NCI-H524 (cell line): ENCODE results near the gene ABCG1.
"Not testable (repeated sequence)": the region's sequence is repeated elsewhere in the genome, so short reads cannot be mapped to it uniquely, and the experiment has no call there.

ENCODE experiments used
- DNase-seq, 2 experiments: peaks; one replicate each; lab custom pipeline; 2025; lab: John Stamatoyannopoulos, UW

The ABCG1 gene

DNA sequence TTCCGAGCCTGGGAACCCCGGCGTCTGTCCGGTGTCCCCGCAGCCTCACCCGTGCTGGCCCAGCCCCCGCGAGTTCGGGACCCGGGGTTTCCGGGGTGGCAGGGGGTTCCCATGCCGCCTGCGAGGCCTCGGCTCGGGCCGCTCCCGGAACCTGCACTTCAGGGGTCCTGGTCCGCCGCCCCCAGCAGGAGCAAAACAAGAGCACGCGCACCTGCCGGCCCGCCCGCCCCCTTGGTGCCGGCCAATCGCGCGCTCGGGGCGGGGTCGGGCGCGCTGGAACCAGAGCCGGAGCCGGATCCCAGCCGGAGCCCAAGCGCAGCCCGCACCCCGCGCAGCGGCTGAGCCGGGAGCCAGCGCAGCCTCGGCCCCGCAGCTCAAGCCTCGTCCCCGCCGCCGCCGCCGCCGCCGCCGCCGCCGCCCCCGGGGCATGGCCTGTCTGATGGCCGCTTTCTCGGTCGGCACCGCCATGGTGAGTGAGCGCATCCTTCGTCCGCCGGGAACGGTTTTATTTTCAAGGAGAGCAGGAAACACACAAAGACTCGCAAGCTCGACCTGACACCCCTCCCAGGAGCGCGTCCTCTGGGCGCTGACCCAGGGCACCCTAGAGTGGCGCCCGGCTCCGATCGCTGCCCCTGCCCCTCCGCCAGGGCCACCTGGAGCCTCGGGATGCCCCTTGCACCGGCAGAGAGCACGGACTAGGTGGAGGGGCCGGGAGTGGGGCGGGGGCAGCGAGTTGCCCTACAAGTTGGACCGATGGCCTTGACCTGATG, at the start of gene ABCG1:
TSS of gene ABCG1 (plus strand) at position 305 of the 770 bp plus-strand sequence. CDS start at position 428, 123 bp downstream.
- peak in 1 of 2 experiments; percentile 47 for DNase-seq

DNA sequence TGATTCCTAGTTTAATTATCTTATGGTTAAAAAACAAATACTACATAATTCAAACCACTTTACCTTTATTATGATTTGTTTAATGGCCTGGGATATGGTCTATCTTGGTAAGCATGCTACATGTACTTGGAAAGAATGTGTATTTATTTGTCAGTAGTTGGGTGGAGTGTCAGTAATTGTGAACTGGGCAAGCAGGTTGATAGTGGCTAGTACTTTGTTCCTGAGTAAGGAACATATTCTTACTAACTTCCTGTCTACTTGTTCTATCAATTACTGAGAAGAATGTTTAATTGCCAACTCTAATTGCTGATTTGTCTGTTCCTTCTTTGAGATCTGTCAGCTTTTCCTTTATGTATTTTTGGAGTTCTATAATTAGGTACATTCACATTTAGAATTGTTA, 49.2 kb upstream of the ABCG1 start:
- no peak for DNase-seq

DNA sequence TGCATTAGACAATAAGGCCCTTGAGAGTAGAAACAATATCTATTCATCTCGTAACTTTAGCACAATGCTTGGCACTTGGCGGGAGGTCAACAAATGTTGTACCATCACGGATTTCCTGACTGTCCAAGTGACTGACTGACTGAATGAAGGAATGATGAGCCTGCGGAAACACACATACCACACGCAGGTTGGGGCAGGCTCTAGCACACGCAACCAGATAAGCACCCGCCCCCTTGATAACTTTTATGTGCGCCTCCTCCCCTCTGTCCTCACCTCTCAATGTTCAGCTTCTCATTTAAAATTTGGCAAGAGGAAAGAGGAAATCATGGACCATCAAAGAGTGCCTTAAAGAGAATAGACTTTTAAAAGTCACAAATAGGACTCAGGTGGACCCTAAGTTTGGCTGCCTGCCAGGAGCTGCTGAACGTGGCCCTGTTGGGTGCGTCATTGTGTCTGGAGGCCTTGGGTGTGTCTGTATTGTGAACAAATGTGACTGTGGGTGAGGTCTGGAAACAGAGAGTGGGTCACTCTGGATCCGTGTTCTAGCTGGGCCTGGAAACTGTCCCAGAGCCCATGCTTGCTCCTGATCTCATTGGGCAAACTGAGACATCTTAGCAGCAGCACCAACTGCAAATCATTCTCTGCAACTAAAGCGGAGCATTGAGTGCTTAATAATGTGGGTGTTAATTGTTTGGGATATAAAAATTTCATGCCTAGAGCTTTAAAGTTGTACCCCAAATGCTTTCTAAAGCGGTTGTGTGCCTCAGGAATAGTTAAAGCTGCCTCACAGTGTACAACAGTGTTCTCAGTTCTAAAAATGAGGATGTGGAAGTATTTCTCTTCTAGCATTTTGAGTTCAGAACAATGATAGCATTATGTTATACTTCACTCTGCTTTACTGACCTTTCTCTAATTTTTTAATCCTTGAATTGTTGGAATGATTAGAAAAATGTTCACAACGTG, 47.6 kb upstream of the ABCG1 start:
- no peak for DNase-seq

DNA sequence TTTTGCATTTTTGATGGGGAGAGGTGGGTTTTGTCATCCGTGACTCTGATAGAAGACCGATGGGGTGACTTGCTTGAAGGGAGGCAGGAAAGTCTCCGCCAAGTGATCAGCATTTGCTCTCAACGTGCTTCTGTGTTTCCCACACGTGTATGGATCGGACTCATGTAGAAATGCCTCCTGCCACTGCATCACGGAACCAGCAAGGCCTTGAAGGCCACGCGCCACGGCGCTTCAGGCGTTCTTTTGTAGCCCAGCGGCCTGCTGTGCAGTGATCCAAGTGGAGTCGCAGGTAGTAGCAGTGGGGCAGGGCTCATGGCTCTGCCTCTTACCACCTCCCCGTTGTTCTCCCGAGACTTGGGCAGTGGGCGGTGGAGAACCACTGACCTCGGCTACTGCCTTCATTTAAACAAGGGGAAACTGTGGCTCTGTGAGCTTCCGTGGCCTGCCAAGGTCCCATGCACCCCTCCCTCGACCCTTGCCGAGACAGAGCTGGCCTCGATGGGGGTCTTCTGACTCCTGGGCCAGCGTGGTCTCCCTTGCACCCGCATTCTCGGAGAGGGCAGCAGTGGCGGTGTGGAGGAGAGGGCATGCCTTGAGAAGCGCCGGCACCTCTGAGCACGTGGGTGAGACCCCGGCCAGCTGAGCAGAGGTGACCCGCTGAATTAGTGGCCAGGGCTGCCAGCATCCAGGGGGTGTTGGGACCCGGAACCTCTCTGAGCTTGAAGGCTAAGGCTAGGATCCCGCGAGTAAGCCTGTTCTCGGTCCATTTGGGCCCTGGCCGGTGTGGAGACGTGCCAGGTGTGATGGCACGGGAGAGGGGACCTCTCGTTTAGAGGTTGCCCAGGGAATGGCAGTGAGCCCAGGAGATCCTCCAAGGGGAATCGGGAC, 46.1 kb upstream of the ABCG1 start:
- DNase-seq = no peak

DNA sequence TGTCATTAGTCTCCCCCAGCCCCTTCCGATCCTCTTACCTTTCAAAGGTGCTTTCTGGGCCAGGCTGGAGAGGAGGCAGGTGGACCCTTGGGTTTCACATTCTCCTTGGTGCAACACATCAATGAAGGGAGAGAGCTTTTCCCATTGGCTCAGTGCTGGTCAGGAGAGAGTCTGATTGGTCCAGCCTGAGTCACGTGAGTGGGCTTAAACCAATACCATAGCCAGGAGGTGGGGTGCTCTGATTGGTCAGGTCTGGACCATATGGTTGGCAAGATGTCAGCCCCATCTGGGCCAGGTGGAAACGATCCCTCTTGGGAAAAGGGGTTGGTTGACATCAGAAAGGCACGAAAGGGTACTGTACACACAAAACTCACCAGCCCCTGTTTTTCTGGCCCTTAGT, 44.8 kb upstream of the ABCG1 start:
- peak; percentile 69 to 84 for DNase-seq

DNA sequence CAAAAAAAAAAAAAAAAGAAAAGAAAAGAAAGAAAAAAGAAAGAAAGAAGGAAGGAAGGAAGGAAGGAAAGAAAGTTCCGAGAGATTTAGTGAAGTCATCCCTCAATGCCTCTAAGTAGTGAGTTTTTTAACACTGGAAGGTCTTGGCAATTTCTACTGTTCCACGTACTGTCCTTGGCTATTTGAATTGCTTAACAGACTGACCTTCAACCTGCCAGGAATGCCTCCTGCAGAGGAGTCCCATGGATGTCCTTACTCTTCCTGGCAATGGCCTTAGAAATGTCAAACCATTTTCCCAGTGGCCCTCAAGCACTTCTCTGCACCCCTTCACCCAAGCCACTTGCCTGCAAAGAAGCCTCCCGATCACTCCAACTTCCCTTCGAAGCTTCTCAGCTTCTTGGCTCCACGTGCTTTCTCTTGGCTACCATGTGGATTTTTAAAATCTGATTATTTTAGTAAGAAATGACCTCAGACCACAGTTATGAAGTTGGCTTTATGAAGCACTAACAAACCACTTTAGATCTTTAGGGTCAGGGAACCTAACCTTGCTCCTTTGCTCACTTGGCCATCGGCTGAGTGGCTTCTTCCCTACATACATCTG, 43.7 kb upstream of the ABCG1 start:
- DNase-seq = no peak

DNA sequence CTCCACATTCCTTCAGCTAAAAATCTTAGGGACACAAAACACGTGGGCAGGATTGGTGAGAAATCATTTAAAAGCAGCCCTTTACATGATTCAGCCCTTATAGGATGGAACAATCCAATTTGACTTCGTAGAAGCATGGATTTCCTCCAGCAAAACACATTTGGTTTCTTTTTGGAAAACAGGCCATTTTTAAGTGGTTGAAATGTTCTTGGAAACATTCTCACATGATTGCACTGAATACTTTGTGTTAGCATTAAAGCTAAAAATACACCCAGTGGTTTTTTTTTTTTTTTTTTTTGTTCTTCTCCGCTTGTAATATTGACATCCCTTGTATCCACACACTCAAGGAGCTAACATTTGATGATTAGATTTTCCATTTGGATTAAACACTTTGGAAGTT, 42.1 kb upstream of the ABCG1 start:
- no peak for DNase-seq

DNA sequence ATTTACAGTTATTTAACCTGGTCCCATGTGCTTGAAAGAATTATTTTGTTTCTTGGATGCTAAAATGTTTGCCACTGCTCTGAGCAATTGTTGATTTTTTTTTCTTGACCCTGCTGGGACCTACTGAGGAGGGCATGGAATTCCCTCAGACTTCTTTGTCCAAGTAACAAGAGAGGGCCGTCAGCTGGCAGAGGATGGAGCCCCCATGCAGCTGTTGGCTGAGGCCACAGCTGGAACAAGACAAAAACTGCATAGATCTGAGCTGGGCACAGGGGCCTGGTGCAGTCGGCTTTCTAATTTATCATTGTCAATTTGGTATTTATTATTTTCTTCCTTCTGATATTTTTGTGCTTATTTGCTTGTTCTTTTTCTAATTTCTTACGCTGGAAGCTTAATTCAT, 39.6 kb upstream of the ABCG1 start:
- DNase-seq = no peak

DNA sequence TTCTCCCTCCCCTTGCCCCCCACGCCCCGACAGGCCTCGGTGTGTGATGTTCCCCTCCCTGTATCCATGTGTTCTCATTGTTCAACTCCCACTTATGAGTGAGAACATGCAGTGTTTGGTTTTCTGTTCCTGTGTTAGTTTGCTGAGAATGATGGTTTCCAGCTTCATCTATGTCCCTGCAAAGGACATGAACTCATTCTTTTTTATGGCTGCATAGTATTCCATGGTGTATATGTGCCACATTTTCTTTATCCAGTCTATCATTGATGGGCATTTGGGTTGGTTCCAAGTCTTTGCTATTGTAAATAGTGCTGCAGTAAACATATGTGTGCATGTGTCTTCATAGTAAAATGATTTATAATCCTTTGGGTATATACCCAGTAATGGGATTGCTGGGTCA, 38.9 kb upstream of the ABCG1 start:
- DNase-seq = not testable (repeated sequence)

DNA sequence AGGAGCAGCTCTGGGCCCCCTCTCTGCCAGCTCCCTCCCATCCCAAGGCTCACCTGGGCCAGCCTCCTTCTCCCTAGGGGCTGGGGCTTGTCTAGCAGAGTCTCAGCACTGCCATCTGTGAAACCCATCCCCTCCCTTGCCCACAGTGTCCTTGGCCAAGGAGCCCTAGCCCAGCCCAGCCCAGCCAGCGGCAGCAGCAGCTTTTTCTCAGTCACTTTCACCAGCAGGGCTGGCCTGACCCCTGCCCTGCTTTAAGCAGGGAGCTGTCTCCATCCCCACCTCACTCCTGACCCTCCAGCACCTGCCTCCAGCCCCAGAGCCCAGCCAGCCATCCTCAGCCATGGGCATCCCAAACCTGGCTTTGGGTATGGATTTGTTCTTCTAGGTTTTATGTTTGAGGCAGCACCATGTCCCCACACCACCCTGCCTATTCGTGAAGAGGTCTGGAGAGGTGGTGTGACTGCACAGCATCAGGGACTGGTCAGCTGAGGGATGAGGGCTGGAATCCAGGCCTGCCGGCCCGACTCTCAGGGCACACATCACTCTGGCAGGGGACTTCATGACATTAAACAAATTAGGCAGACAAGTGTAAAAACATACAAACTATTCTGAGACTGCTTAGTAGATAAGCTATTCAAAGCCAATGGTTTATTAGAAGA, 36.1 kb upstream of the ABCG1 start:
- DNase-seq = no peak

DNA sequence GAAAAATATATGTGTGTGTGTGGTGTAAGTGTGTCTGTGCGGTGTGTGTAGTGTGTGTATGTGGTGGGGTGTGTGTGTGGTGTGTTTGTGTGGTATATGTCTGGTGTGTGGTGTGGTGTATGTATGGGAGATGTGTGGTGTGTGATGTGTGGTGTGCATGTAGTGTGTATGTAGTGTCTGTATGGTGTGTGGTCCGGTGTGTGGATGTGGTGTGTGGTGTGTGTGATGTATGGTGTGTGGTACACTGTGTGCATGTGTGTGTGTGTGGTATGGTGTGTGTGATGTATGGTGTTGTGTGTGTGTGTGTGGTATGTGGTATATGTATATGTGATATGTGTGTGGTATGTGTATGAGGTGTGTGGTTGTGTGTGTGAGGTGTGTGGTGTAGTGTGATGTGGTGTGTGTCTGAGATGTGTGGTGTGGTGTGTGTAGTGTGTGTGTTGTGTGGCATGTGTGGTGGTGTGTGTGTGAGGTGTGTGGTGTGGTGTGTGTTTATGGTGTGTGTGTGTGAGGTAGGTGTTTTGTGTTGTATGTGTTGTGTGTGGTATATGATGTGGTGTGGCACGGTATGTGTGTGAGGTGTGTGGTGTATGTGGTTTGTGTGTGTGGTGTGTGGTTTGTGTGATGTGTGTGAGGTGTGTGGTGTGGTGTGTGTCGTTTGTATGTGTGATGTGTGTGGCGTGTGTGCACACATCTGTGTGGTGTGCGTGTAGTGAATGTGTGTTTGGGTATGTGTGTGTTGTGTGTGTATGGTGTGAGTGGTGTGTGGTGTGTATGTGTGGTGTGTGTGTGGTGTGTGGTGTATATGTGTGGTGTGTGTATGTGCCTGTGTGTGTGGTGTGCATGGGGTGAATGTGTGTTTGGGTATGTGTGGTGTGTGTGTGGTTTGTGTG, 35.3 kb upstream of the ABCG1 start:
- DNase-seq = no peak

DNA sequence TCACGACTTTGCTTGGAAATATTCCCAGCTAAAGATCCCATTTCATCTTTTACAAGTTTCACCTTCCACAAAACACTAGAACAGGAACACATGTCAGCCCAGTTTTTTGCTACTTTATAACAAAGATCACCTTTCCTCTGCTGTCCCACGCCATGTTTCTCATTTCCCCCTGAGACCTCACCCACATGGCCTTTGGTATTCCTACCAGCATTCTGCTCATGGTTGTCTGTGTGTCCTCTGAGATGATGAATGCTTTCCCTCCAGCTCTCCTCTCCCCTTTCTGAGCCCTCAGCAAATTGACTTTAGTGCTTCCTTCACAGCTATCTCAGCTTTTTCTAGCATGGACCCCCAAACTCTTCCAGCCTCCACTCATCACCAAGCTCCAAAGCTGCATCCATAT, 32.3 kb upstream of the ABCG1 start:
- DNase-seq = no peak

DNA sequence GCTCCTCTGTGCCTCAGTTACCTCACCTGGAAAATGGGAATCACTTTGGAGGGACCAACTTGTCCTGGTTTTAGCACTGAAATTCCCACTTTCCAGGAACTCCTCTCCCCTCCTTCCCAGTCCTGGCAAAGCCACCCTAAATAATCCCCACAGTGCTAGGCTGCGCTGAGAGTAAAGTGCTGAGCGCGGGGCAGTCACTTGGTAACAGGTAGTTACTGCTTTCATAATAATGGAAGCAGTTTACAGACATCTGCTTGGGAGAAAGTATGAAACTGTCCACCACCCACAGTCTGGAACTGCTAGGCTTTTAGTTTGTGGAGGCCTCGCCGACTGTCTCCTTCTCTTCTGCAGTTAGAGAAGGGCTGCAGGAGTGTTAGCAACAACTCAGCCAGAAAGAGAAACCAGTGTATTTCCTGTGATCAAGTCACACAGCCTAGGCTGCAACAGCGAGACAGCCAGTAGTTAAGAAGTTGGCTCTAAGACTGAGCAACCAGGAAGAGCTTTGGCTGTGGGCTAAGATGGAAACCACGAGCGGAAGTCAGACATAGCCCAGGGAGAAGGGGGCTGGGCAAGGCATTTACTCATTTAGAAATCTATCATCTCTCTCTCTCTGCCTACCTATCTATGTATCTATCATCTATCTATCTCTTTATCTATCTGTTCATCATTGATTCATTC, 30.8 kb upstream of the ABCG1 start:
- DNase-seq = no peak

DNA sequence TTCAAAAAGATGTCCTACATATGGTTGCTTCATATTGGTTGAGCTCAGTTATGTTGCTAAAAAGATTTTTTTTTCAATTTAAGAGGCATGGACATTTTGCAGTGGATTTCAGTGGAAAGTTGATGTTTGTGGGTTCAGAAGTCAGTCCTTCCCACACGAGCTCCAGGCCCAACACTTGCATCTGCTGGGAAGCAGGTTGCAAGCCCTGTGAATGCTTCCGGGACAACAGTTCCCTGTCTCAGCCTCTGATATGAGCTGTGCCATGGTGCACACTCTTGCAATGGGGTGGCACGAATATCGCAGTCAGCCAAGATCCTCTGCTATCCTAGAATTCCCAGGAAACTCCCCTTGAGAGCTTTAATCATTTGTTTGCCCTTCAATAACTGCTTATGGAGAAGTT, 30.3 kb upstream of the ABCG1 start:
- DNase-seq = no peak

DNA sequence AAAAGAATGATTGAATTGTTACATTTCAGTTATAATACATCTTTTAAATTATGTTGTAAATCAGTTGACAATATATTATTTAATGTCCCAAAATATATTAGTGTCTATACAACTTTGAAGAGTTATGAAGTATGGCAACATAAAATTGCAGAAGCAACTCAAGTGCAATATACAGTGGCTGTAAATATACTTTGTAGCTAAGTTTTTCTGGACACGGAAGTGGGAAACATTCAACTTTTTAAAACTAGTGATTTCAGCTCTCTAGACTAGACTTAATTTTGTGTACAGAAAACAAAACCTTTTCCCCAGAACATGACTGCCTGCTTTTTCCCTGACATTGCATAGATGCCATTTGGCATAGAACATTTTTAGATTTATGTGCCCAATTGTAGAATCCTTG, 29.5 kb upstream of the ABCG1 start:
- DNase-seq = no peak

DNA sequence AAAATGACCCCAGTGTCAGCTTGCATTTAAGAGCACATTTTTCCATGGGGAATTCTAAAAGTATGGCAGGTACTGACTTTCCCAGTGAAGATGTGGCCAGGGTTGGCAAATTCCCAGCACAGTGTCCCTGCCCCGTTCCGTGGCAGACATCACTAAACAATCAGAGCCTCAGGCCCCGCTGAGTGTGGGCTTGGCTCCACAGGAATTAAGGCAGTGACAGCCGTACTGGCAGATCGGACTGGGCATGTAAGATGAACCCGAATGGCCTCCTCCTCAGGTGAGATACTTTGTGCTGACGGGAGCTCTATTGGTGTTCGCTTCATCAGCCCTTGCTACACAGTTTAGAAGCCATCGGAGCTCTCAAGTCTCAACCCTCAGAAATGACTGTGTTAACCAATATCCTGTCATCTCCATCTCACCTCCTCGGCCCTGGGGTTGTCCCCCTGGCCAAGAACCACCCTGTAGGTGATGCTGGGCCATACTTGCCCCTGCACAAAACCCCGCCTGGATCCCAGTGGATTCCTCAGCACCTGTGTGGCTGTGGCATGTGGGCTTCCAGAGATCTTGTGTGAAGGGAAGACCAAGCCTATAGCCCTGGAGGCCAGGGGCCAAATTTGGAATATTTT, 29.0 kb upstream of the ABCG1 start:
- no peak for DNase-seq

DNA sequence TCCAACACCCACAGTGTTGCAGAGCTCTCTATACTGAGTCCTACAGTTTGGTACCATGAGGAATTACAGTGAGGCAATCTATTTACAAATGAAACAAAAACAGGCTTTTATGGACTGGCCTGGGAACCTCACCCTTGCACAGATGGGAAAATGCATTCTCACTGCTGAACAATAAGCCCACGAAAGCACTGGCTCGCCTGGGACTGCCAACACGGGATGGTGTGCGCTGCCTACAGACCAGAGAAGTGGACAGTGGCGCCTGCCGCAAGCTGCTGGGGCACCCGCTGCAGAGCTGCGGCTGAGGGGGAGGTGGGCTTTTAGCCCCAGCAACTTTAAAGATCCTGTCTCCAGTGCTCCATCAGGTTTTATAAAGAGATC, 28.5 kb upstream of the ABCG1 start:
- no peak for DNase-seq

DNA sequence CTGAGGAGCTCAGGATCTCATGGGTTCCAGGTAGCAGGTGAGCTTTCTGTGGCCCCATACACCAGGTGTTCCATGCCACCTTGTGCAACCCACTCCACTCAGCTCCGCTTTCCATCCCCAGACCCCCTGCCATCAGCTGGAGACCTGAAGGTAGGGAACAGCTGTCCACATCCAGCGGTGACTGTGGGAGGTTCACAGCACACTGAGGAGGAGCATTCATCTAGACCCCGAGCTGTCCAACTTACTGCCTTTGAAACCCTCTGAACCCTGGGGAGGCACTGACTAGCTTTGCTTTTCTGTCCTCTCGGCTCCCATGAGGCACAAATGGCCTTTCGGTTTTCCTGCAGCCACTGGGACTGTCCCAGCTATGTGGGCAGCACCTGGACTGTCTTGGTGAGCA, 27.9 kb upstream of the ABCG1 start:
- no peak for DNase-seq
